HepG2 (cell line): ENCODE results near the gene SP6. TPM values are rescaled to one million over a fixed set of nuclear protein-coding genes. Genes with fewer than 3 reads are reported as not detected.
A peak's percentile ranks its signal among the peaks of the same experiment; 100 is the strongest.

Experiments used
- CREM ChIP-seq, 2 experiments: sonication (generic) in 1 of 2; formaldehyde crosslinking in 1 of 2; IDR thresholded peaks; 2 replicates each; pipeline versions ENCODE4 v1.4.0 to v1.6.1; 2016 to 2020; ENCODE audit warnings: antibody characterized with exemption in 1 of 2, mild to moderate bottlenecking in 1 of 2, missing genetic modification reagents in 1 of 2
- KAT7 ChIP-seq: IDR thresholded peaks from 2 replicates; pipeline ENCODE4 v1.6.1; 2018; ENCODE audit warnings: borderline replicate concordance, missing compliant biosample characterization
- KLF9 ChIP-seq: IDR thresholded peaks from 2 replicates; pipeline ENCODE4 v1.6.1; 2016; ENCODE audit warnings: low read depth
- MAZ ChIP-seq, 2 experiments: sonication (generic) in 1 of 2; formaldehyde crosslinking in 1 of 2; IDR thresholded peaks; 2 replicates each; pipeline versions ENCODE4 v1.5.0 to v1.6.1; 2012 to 2020; ENCODE audit warnings: low read depth in 2 of 2, mild to moderate bottlenecking in 2 of 2, borderline replicate concordance in 1 of 2, improper control_type of control experiment in 1 of 2, low read length in 1 of 2, missing genetic modification reagents in 1 of 2, moderate library complexity in 1 of 2
- PAX8 ChIP-seq: sonication (generic); formaldehyde crosslinking; IDR thresholded peaks from 2 replicates; pipeline ENCODE4 v1.8.0; 2022; ENCODE audit warnings: mild to moderate bottlenecking, missing genetic modification reagents, borderline replicate concordance
- RELA ChIP-seq: sonication (generic); formaldehyde crosslinking; IDR thresholded peaks from 2 replicates; pipeline ENCODE4 v1.4.0; 2020; ENCODE audit warnings: missing genetic modification reagents
- ZBTB7A ChIP-seq: sonication (generic); formaldehyde crosslinking; IDR thresholded peaks from 2 replicates; pipeline ENCODE4 v1.8.0; 2022; ENCODE audit warnings: mild to moderate bottlenecking, missing genetic modification reagents
- ZNF33B ChIP-seq: sonication (generic); formaldehyde crosslinking; IDR thresholded peaks from 2 replicates; pipeline ENCODE4 v1.5.1; 2020; ENCODE audit warnings: mild to moderate bottlenecking, missing genetic modification reagents
- ZNF546 ChIP-seq: sonication (generic); formaldehyde crosslinking; conservative IDR thresholded peaks from 2 replicates; pipeline ENCODE4 v1.8.1; 2023; ENCODE audit warnings: mild to moderate bottlenecking, missing genetic modification reagents
- ZNF598 ChIP-seq: sonication (generic); formaldehyde crosslinking; IDR thresholded peaks from 2 replicates; pipeline ENCODE4 v1.5.1; 2020; ENCODE audit warnings: mild to moderate bottlenecking, missing genetic modification reagents, borderline replicate concordance
- ZNF660 ChIP-seq: sonication (generic); formaldehyde crosslinking; IDR thresholded peaks from 2 replicates; pipeline ENCODE4 v1.5.1; 2020; ENCODE audit warnings: mild to moderate bottlenecking, low read depth, missing genetic modification reagents, borderline replicate concordance
- ZNF768 ChIP-seq: sonication (generic); formaldehyde crosslinking; IDR thresholded peaks from 2 replicates; pipeline ENCODE4 v1.4.0; 2020; ENCODE audit warnings: missing genetic modification reagents
- polyA plus RNA-seq, 8 experiments: library from polyadenylated mRNA; depleted of rRNA in 3 of 8; stranded (reverse) in 7 of 8; unstranded in 1 of 8; fragments of >200 nt; fragmentation: Illumina TruSeq in 4 of 8; extraction: Trizol in 4 of 8; gene quantifications; 2 replicates each; pipeline versions ENCODE4 v1.2.1 to v1.2.3, GENCODE V29; 2011 to 2016; ENCODE audit warnings: low read depth in 4 of 8, missing spikeins in 1 of 8, mixed read lengths in 1 of 8; ENCODE audit not compliant: insufficient read depth in 1 of 8
- total RNA-seq, 5 experiments: library from RNA; depleted of rRNA; stranded (reverse); fragments of >200 nt; fragmentation: Illumina TruSeq; extraction: Trizol; gene quantifications; 2 replicates each; pipeline ENCODE4 v1.2.3, GENCODE V29; 2016; ENCODE audit warnings: low read depth in 1 of 5
- TF ChIP-seq, protein P1 (sequence below): sonication (generic); formaldehyde crosslinking; IDR thresholded peaks from 2 replicates; pipeline ENCODE4 v1.5.0; 2020; ENCODE audit warnings: missing genetic modification reagents
- TF ChIP-seq, protein P2 (sequence below): sonication (generic); formaldehyde crosslinking; IDR thresholded peaks from 2 replicates; pipeline ENCODE4 v1.5.0; 2020; ENCODE audit warnings: mild to moderate bottlenecking, missing genetic modification reagents, borderline replicate concordance
- TF ChIP-seq, protein P3 (sequence below): sonication (generic); formaldehyde crosslinking; IDR thresholded peaks from 2 replicates; pipeline ENCODE4 v1.4.0; 2020; ENCODE audit warnings: mild to moderate bottlenecking, missing genetic modification reagents

Gene SP6
- total and polyA plus RNA-seq, 2 of the 13 experiments (the other 11 are each of a cell fraction or from before 2014, with no cell fraction given), result 0.07 TPM

DNA sequence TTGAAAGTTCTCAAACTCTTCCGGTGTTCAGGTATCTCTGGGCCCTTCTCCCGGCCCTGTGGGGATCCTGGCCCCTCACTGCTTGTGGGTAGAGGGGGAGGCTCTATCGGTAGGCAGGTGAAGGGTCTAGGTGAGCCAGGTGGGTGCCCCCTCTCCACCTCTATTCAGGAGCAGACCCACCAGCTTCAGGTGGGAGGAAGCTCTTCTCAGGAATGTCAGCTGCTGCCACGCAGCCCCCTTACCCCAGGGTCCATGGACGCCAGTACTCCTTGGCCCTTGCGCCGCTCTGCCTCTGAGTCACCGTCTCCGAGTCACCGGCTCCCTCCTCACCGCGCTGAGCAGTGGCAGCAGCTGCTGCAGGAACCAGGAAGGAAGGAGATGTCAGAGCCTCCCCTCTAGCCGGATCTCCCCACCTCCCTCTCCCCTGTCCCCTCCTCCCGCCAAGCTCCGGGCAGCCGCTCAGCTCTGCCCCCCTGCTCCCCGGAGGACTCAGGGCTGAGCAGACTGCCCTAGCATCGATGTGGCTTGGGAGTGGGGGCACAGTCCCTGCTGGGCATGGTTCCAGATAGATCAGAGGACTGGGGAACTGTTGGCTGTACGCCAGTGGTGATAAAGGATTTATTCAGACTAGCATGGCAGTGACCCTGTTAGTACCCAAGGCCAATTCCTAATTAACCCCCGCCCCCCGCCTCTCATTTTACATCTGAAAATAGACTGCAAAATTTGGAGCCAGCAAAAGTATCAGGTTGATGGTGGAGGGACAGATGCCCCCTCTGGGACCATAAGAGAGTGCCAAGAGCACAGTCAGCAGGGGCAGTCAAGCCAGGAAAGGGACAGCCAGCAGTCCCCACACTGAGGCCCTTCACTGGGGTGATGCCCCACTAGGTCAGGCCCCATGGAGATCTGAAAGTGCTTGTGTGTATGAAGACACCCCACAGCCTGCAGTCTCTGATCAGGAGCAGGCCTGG, 29.3 kb downstream of the SP6 start, which contains the start of gene OSBPL7 (continued):
- TF ChIP-seq KLF9 (CRISPR knock-in tag), result no peak
- TF ChIP-seq, protein P1, sequence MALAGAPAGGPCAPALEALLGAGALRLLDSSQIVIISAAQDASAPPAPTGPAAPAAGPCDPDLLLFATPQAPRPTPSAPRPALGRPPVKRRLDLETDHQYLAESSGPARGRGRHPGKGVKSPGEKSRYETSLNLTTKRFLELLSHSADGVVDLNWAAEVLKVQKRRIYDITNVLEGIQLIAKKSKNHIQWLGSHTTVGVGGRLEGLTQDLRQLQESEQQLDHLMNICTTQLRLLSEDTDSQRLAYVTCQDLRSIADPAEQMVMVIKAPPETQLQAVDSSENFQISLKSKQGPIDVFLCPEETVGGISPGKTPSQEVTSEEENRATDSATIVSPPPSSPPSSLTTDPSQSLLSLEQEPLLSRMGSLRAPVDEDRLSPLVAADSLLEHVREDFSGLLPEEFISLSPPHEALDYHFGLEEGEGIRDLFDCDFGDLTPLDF (CRISPR knock-in tag), result no peak
- TF ChIP-seq CREM (IDR thresholded peaks at IDR 0.05), result peak; percentile 44; the same call in 1 of the 2 replicates
- no peak for TF ChIP-seq CREM (CRISPR knock-in tag; IDR thresholded peaks at IDR 0.05)
- TF ChIP-seq, protein P2, sequence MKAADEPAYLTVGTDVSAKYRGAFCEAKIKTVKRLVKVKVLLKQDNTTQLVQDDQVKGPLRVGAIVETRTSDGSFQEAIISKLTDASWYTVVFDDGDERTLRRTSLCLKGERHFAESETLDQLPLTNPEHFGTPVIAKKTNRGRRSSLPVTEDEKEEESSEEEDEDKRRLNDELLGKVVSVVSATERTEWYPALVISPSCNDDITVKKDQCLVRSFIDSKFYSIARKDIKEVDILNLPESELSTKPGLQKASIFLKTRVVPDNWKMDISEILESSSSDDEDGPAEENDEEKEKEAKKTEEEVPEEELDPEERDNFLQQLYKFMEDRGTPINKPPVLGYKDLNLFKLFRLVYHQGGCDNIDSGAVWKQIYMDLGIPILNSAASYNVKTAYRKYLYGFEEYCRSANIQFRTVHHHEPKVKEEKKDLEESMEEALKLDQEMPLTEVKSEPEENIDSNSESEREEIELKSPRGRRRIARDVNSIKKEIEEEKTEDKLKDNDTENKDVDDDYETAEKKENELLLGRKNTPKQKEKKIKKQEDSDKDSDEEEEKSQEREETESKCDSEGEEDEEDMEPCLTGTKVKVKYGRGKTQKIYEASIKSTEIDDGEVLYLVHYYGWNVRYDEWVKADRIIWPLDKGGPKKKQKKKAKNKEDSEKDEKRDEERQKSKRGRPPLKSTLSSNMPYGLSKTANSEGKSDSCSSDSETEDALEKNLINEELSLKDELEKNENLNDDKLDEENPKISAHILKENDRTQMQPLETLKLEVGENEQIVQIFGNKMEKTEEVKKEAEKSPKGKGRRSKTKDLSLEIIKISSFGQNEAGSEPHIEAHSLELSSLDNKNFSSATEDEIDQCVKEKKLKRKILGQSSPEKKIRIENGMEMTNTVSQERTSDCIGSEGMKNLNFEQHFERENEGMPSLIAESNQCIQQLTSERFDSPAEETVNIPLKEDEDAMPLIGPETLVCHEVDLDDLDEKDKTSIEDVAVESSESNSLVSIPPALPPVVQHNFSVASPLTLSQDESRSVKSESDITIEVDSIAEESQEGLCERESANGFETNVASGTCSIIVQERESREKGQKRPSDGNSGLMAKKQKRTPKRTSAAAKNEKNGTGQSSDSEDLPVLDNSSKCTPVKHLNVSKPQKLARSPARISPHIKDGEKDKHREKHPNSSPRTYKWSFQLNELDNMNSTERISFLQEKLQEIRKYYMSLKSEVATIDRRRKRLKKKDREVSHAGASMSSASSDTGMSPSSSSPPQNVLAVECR (CRISPR knock-in tag), result peak; percentile 97
- peak; percentile 82; the same call in 1 of the 2 replicates for TF ChIP-seq MAZ (IDR thresholded peaks at IDR 0.05; ENCODE audit: borderline replicate concordance, low read depth, low read length)
- TF ChIP-seq MAZ (CRISPR knock-in tag; IDR thresholded peaks at IDR 0.05; ENCODE audit: low read depth), result peak; percentile 86
- TF ChIP-seq ZBTB7A, result peak; percentile 62
- TF ChIP-seq RELA (CRISPR knock-in tag), result 0 out of 2 replicates have a peak, but pooled peaks have one; percentile 45
- TF ChIP-seq PAX8, result no peak
- peak; percentile 50; the same call in 1 of the 2 replicates for TF ChIP-seq ZNF598
- peak; percentile 26; the same call in 1 of the 2 replicates for TF ChIP-seq ZNF33B (CRISPR knock-in tag)
- TF ChIP-seq, protein P3, sequence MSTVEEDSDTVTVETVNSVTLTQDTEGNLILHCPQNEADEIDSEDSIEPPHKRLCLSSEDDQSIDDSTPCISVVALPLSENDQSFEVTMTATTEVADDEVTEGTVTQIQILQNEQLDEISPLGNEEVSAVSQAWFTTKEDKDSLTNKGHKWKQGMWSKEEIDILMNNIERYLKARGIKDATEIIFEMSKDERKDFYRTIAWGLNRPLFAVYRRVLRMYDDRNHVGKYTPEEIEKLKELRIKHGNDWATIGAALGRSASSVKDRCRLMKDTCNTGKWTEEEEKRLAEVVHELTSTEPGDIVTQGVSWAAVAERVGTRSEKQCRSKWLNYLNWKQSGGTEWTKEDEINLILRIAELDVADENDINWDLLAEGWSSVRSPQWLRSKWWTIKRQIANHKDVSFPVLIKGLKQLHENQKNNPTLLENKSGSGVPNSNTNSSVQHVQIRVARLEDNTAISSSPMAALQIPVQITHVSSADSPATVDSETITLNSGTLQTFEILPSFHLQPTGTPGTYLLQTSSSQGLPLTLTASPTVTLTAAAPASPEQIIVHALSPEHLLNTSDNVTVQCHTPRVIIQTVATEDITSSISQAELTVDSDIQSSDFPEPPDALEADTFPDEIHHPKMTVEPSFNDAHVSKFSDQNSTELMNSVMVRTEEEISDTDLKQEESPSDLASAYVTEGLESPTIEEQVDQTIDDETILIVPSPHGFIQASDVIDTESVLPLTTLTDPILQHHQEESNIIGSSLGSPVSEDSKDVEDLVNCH (CRISPR knock-in tag), result no peak
- TF ChIP-seq ZNF546, result peak; percentile 54; the same call in 1 of the 2 replicates
- no peak for TF ChIP-seq ZNF660 (CRISPR knock-in tag)
- peak; percentile 44; the same call in 1 of the 2 replicates for TF ChIP-seq ZNF768 (CRISPR knock-in tag)
- peak; percentile 92 for TF ChIP-seq KAT7
